Stimulated activated naive CD8-positive, alpha-beta T cell treated with anti-CD3 and anti-CD28 coated beads, Interleukin-15, amount 100 ng/mL, for 72 hours (primary cell): Measurements from ENCODE around the gene SLC25A22.
A peak's percentile ranks its signal among the peaks of the same experiment; 100 is the strongest.

Experiments used
- ATAC-seq: fragments of 150-1000 bp; cut with Tn5 transposase; 2 replicates; pipeline ENCODE4 v1.10.0; 2021; ENCODE audit warnings: mild to moderate bottlenecking, moderate library complexity
- DNase-seq, 2 donors: peaks; one replicate each; pipeline ENCODE4 v3.0.0; 2021 to 2022
- H3K27ac Mint-ChIP-seq, 2 donors: one replicate each; pipeline ENCODE4 v1.8.0; 2022; ENCODE audit warnings: mild to moderate bottlenecking in 2 of 2, mixed read lengths in 2 of 2, moderate library complexity in 2 of 2
- H3K27me3 Mint-ChIP-seq: one replicate; pipeline ENCODE4 v1.8.0; 2022; ENCODE audit warnings: mixed read lengths
- H3K4me1 Mint-ChIP-seq: one replicate; pipeline ENCODE4 v1.8.0; 2022; ENCODE audit warnings: mild to moderate bottlenecking, mixed read lengths
- H3K4me3 Mint-ChIP-seq, 2 donors: one replicate each; pipeline ENCODE4 v1.8.0; 2022; ENCODE audit warnings: mild to moderate bottlenecking in 2 of 2, mixed read lengths in 2 of 2, moderate library complexity in 1 of 2
- H3K9me3 Mint-ChIP-seq, 2 donors: one replicate each; pipeline ENCODE4 v1.8.0; 2022; ENCODE audit warnings: mixed read lengths in 2 of 2

SLC25A22 gene

DNA sequence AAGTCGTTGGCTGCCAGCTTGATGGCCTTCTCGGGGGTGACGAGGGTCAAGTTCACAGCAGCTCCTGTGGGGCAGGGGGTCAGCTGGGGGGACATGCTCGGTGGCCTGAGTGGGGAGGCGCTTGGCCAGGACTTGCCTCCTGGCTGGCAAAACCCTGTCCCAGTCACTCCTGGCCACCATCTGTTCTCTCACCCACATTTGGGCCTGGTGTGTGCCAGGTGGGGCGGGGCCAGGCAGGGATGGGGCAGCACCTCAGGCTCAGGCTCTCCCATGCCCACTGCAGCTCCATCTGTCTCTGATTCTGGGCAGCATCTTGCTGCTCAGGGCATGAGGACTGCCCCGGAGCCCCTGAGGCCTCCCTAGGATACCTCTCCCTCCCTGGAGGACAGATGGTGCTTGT, 4.5 kb downstream of the SLC25A22 start:
- peaks cover 45% of the 10 kb centered on the region for H3K4me1 Mint-ChIP-seq
- H3K9me3 Mint-ChIP-seq = no peaks in the 10 kb centered on the region
- H3K27me3 Mint-ChIP-seq = no peaks in the 10 kb centered on the region
- ATAC-seq (no peak), DNase-seq (no peak)
- peak overlapping the region in 1 of 2 donors; percentile 90 for H3K27ac Mint-ChIP-seq
- peak overlapping the region in 1 of 2 donors; percentile 18 for H3K4me3 Mint-ChIP-seq

DNA sequence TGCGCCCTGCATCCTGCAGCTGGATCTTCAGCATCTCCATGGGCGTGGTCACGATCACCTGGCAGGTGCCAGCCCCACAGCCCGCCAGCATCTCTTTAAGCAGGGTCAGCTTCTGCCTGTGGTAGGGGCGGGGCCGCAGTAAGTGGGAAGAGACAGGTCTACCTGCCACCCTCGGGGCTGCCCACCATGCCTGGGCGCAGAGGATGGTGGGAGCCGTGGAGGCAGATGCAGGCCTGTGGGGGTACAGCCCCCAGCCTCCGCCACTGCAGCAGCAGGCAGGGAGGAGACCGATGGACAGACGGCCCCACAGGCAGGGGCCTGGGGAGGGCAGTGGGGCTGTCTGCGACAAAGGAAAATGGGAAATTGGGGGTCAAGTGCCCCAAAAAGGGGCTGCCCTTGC, 5.2 kb downstream of the SLC25A22 start:
- ATAC-seq (no peak), DNase-seq (no peak)
- Mint-ChIP-seq H3K27me3 (no peaks in the 10 kb centered on the region), H3K4me3 (no peak overlapping the region), H3K9me3 (no peaks in the 10 kb centered on the region), H3K4me1 (peaks cover 52% of the 10 kb centered on the region), H3K27ac (no peak overlapping the region)

DNA sequence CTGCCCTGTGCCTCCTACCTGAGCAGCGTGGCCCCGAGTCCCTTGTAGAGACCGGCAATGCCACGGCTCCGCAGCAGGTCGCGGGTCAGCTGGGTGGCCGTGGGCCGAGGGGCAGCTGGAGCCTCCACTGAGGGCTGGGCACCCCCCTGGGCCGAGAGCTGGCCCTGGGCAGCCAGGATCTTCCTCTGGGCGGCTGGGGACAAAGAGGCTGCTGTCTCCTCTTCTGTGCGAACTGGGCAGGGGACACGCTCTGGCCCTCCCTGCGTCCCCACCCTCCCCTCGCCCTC, 5.6 kb downstream of the SLC25A22 start:
- H3K27me3 Mint-ChIP-seq = no peaks in the 10 kb centered on the region
- ATAC-seq (no peak), DNase-seq (no peak)
- no peak overlapping the region for H3K27ac Mint-ChIP-seq
- no peak overlapping the region for H3K4me3 Mint-ChIP-seq
- no peaks in the 10 kb centered on the region for H3K9me3 Mint-ChIP-seq
- peaks cover 55% of the 10 kb centered on the region for H3K4me1 Mint-ChIP-seq

DNA sequence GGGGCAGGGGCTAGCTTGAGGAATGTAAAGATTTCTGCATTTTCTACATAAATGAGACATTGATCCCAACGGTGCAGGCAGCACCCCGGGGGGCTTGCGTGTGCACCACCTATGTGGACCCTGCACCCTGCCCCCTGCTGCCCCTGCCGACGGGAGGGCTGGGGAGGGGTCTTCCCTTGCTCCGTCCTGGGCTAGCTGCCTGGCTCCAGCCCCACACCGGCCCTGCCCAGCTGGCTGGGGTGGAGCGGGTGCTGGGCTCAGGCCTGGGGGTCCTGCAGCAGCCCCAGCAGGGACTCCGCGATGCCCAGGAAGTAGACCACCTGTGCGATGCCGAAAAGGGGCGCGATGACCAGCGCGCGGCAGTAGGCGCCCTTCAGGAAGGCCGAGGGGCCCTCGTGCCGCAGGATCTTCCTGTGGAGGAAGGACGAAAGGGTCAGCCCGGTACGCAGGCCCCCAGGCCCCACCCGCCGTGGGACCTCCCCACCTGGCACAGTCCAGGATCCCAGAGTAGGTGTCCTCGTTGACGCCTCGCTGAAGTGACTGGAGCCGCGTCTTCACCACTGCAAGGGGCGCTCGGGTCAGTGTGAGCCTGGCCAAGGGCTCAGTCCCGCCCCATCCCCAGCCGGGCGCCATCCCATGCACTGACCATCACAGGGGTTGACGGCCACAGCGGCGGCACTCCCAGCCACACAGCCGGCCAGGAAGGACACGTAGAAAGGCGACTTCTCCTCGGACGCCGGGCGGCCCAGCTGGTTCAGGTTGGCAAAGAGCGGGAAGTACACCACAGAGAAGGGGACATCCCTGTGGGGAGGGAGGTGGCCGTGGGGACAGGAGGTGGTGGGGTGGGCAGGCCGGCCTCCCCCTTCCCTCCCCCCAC, 6.2 kb downstream of the SLC25A22 start:
- no peak for DNase-seq
- no peak overlapping the region for H3K4me3 Mint-ChIP-seq
- H3K27me3 Mint-ChIP-seq = no peaks in the 10 kb centered on the region
- H3K4me1 Mint-ChIP-seq = peaks cover 49% of the 10 kb centered on the region
- H3K27ac Mint-ChIP-seq = no peak overlapping the region
- no peaks in the 10 kb centered on the region for H3K9me3 Mint-ChIP-seq
- ATAC-seq = no peak

DNA sequence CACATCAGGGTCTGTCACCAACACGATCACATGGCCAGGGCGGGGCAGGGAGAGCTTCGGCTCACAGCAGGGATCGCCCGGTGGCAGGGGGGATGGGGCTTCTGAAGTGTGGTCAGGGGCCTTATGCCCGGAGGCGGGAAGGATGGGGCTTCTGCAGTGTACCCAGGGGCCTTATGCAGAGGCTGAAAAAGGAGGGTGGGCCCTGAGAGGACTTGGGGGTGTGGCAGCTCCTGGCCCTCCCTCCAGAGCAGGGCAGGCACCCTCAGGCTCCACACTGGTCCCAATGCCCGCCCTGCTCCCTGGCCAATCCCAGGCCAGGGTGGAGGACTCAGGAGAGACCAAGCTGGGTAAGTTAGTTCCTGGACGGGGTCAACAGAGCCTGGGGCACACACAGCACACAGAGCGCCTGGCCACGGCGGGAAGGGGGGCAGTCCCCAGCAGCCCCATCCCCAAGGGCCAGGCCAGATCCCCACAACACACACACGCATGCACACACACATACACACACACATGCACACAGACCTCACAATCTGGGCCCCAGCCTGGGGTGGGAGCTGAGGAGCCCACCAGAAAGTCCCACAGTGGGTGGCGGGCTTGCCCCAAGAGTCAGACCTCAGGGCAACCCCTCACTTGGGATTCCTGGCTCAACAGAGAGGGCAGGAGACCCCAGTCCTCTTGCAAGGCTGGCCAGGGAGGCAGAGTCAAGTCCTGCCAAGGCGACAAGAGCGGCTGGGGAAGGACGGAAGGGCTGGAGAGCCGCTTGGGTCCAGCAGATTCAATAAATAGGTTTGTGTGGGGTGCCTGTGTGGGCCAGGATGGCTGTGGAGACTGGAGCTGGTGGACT, 7.1 kb downstream of the SLC25A22 start:
- H3K4me1 Mint-ChIP-seq = peaks cover 41% of the 10 kb centered on the region
- H3K9me3 Mint-ChIP-seq = no peaks in the 10 kb centered on the region
- peak overlapping the region in 1 of 2 donors; percentile 86 for H3K27ac Mint-ChIP-seq
- no peak for DNase-seq
- H3K27me3 Mint-ChIP-seq = no peaks in the 10 kb centered on the region
- no peak for ATAC-seq
- no peak overlapping the region for H3K4me3 Mint-ChIP-seq

DNA sequence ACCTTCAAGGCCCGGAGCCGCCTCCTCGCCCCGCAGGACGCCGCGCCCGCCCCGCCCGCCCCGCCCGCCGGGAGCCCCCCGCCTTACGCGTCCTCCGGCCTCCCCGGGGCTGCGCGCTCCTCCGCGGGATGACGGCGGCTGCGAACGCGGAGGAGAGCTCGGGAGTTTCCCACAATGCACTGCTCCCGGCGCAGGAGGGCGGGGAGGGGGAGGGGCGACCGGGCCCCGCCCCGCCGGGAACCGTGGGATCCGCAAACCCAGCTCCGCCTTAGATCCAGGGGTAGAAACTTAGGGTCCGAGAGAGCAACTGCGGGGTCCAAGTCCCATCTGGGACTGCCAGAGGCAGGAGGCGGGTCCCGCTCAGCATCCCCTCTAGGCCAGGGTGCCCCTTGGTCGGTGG, 8.1 kb downstream of the SLC25A22 start, which contains the start of gene CEND1:
Gene CEND1 (minus strand): TSS at position 148 of the 400 bp plus-strand sequence. CDS start 1,514 bp downstream, outside the sequence.
- no peak for ATAC-seq
- H3K4me3 Mint-ChIP-seq = peak within 1 kb of the TSS; percentile 41 to 54
- peak in 1 of 2 donors; percentile 33 for DNase-seq
- no peaks in the 10 kb centered on the region for H3K27me3 Mint-ChIP-seq
- peaks cover 35% of the 10 kb centered on the region for H3K4me1 Mint-ChIP-seq
- H3K27ac Mint-ChIP-seq = peak within 1 kb of the TSS in 1 of 2 donors; percentile 12
- H3K9me3 Mint-ChIP-seq = no peaks in the 10 kb centered on the region

DNA sequence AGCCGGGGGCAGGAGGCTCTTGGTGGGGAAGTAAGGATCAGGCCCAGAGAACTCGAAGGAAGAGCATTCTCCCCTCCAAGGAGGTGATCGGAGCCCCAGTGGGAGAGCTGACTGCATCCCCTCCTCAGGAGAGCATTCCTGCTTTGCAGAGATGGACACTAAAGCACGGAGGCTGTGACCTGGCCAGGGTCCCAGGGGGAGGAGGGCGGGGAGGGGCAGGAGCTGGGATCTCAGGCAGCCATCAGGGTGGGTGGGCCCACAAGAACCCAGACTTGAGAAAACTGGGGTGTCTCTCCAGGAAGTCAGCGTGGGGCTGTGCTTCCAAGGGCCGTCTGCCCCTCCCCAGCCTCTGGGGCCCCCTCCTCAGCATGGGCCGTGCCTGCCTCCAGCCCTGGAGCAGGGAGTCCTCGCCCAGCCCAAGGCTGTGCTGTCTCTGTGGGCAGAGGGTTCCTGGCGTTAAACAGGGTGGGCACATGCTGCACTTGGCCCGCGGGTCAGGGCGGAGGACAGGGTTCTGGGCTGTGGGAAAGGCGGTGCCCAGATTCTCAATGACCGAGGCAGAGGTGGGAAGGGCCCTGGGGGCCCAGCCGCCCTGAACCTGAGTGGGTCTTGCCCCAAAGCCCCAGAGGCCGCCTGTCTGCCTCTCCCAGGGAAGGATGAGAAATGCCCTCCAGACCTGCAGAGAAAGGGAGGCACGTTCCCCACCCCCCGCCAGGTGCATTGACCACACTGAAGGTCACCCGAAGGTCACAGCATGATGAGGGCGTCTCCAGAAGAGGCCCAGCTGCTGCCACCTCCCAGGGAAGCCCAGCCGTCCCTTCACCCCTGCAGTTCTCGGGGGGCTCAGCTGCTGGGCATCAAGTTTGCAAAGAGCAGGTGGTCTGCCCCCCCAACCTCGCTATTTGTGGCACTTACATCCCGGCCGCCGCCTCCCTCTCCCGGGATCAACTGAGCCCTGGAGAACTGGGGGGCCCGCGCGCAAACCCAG, 8.8 kb downstream of the SLC25A22 start:
- Mint-ChIP-seq H3K27ac (peak overlapping the region in 1 of 2 donors; percentile 12), H3K4me1 (peaks cover 28% of the 10 kb centered on the region), H3K9me3 (no peaks in the 10 kb centered on the region), H3K4me3 (peak overlapping the region; percentile 41 to 54), H3K27me3 (no peaks in the 10 kb centered on the region)
- no peak for ATAC-seq
- DNase-seq = peak in 1 of 2 donors; percentile 16

DNA sequence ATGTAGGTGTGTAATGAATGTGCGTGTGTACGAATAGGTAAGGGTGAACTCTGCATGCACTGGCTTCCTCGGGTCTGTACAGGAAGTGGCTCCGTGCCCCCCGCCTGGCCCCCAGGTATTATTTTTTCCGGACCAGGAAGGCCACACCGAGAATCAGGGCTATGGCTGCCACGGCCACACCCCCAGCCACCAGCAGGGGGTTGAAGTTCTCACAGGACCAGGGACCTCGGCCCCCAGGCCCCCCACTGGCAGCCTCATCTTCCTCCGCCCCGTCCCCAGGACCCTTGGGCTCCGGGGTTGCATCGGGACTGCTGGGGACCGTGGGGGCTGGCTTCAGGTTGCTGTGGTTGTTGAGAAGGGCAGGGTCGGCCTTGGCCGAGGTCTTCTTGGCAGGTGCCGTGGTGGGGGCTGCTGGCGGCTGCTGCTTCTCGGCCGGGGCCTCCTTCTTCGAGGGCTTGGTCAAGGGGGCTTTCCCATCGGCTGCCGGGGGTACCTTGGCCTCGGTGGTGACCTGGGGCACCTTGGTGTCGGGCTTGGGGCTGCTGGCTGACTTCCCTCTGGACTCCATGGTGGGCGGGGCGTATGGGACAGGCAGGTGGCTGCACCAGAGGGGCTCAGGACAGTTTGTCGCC, 10.0 kb downstream of the SLC25A22 start:
- Mint-ChIP-seq H3K4me1 (peaks cover 27% of the 10 kb centered on the region), H3K27ac (peak overlapping the region in 1 of 2 donors; percentile 12), H3K4me3 (peak overlapping the region in 1 of 2 donors; percentile 52), H3K9me3 (no peaks in the 10 kb centered on the region), H3K27me3 (no peaks in the 10 kb centered on the region)
- peak in 1 of 2 donors; percentile 18 for DNase-seq
- peak; percentile 18 for ATAC-seq

DNA sequence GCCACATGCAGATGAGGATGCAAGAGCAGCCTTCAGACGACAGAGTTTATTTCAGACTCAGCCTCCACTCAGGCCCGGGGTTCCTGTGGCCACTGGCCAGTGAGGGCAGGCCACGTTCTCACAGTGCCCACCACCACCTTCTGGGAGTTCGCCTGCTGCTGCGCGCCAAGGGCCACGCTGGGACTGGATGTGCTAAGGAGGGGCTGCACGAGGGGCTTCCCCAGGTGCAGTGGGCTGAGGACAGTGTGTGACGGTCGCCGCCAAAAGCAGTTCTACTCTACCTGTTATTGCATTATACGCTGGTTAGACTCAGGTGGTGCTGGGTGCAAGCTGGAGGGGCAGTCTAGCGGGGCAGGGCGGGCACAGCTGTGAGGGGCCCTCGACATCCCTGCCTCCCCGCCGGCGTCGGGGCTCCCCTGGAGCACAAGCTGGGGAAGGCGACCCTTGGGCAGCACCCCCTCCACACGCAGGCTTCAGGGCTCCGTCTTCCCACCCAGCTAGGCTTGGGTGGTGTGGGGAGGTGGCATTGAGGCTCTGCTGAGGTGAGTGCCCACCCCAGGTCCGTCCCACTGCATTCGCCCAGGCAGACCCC, 10.9 kb downstream of the SLC25A22 start:
- H3K27ac Mint-ChIP-seq = peak overlapping the region in 1 of 2 donors; percentile 59
- DNase-seq (no peak), ATAC-seq (peak; percentile 18)
- H3K27me3 Mint-ChIP-seq = no peaks in the 10 kb centered on the region
- no peak overlapping the region for H3K4me3 Mint-ChIP-seq
- no peaks in the 10 kb centered on the region for H3K9me3 Mint-ChIP-seq
- H3K4me1 Mint-ChIP-seq = peaks cover 27% of the 10 kb centered on the region

DNA sequence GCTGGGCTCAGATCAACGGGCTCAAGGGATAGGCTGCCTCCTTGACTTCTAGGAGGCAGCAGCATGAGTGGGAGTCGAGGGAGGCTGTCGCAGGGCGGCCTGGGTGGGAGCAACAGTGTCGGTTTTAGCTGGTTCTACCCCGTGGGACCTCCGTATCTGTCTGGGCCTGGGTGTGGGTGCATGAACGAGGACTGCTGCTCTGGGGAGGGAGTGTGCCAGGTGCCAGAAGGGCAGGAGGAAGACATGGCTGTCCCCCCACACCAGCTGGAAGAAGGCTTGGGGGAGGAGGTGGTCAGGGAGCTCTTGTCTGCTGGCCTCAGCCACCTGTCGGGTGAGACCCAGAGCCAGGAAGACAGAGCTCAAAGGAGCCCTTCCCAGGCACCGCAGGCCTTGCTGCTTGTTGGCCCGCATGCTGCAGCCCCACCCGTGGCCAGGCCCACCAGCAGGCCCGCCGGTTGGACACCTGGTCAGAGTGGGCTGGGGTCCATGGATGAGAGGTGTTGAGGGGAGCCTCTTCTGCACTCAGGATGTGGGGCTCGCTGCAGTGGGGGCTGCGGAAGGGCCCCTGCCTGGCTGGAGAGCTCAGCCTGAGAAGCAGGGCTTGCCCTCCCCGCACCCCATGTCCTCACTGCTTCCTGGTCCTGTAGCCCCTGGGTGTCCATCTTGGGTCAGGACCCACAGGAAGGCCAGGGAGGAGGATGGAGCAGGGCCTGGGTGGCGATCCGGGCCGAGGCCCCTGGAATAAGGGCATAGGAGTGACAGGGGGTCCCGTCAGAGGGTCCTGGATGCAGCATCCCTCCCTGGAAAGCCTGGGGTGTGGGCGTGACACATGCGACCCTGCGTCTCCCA, 11.6 kb downstream of the SLC25A22 start:
- H3K9me3 Mint-ChIP-seq = no peaks in the 10 kb centered on the region
- H3K4me1 Mint-ChIP-seq = peaks cover 27% of the 10 kb centered on the region
- no peaks in the 10 kb centered on the region for H3K27me3 Mint-ChIP-seq
- no peak overlapping the region for H3K27ac Mint-ChIP-seq
- ATAC-seq (no peak), DNase-seq (no peak)
- H3K4me3 Mint-ChIP-seq = no peak overlapping the region

DNA sequence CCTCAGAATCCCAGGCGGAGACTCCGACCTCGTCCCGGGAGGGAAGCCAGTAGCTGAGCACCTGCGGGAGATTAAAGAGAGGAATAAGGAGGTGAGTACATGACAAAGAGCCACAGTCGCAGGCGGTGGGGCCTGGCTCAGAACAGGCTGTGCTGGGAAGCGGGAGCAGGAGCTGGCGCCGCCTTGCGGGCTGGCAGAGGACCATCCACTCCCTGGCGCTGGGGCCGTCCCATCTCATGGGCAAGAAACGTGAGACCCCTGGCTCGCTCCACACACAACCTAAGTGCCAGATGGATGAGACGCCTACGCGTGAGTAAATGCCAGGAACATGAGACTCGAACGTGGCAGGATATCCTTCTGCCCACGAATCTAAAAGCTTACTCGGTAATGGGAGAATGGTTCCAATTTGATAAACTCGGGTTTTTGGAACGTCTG, 14.5 kb downstream of the SLC25A22 start:
- H3K9me3 Mint-ChIP-seq = no peaks in the 10 kb centered on the region
- H3K4me1 Mint-ChIP-seq = peaks cover 39% of the 10 kb centered on the region
- ATAC-seq = no peak
- H3K27me3 Mint-ChIP-seq = no peaks in the 10 kb centered on the region
- no peak overlapping the region for H3K4me3 Mint-ChIP-seq
- peak overlapping the region in 1 of 2 donors; percentile 69 for H3K27ac Mint-ChIP-seq
- DNase-seq = no peak

DNA sequence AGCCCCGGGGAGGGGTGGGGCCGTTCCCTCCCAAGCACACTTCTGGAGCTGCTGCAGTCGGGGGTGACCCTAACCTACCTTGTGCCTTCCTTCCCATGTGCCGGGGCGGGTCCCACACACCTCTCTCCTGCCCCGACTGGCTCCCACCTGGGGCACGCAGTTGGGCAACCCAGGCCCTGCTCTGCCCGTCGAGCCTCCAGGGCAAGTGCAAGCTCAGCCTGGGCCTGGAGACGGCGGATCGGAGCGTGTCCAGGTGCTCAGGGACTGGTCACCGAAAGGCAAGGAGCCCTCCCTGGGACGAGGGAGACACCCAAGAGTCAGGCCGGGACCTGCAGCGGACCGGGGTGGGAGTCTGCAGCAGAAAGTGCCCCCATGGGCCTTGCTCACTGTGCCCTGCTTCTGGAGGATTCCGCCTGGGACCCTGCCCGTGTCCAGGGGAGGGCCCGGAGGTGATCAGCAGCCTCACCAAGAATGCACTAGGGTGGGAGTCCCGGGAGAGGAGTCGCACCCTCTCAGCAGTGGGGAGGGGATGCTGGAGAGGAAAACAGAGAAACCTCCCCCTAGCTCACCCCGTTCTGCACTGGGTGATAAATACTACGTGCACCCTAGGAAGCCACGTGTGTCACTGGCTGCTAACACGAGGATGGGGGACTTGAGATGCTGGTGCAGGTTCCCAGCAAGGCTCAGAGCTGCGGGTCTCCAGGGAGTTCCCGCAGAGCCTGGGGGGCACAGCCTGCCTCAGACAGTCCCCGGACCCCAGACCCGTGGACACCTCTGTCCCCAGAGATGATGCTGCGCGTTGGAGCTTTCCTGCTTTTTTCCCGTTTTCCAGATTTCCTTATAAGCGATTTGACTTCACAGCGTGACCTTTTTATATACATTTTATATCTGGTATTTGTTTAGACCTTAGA, 15.6 kb downstream of the SLC25A22 start:
- H3K9me3 Mint-ChIP-seq = no peaks in the 10 kb centered on the region
- DNase-seq (no peak), ATAC-seq (no peak)
- H3K4me1 Mint-ChIP-seq = peaks cover 32% of the 10 kb centered on the region
- H3K27me3 Mint-ChIP-seq = no peaks in the 10 kb centered on the region
- H3K27ac Mint-ChIP-seq = no peak overlapping the region
- no peak overlapping the region for H3K4me3 Mint-ChIP-seq
